Mammary epithelial cell (primary cell): ENCODE data around the gene VSIG2.
"Not testable (repeated sequence)": the region's sequence is repeated elsewhere in the genome, so short reads cannot be mapped to it uniquely, and the experiment has no call there.

Experiments
- EZH2 ChIP-seq: IDR thresholded peaks from 2 replicates; pipeline ENCODE4 v1.6.1; 2012; ENCODE audit warnings: low read length, inconsistent platforms, borderline replicate concordance
- TF ChIP-seq, protein P1 (sequence below), 2 donors: IDR thresholded peaks in 1 of 2; conservative IDR thresholded peaks in 1 of 2; 2 replicates each; pipeline ENCODE4 v1.5.1; 2011 to 2012; ENCODE audit warnings: inconsistent platforms in 2 of 2, low read length in 2 of 2, mild to moderate bottlenecking in 2 of 2, control low read depth in 1 of 2, low read depth in 1 of 2; ENCODE audit not compliant: insufficient read depth in 1 of 2; ENCODE audit errors: extremely low read depth in 1 of 2

DNA sequence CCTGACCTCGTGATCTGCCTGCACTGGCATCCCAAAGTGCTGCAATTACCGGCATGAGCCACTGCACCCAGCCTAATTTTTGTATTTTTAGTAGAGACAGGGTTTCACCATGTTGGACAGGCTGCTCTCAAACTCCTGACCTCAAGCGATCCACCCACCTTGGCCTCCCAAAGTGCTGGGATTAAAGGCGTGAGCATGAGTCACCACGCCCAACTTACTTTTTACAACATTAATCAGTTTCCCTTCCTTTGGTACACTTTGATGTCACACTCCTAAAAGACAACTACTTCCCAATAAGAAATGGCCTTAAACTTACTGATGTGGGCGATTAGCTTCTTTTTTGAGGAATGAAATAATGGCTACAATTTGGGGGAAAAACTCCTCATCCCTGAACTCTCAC, 18.9 kb upstream of the VSIG2 start:
- TF ChIP-seq, protein P1, sequence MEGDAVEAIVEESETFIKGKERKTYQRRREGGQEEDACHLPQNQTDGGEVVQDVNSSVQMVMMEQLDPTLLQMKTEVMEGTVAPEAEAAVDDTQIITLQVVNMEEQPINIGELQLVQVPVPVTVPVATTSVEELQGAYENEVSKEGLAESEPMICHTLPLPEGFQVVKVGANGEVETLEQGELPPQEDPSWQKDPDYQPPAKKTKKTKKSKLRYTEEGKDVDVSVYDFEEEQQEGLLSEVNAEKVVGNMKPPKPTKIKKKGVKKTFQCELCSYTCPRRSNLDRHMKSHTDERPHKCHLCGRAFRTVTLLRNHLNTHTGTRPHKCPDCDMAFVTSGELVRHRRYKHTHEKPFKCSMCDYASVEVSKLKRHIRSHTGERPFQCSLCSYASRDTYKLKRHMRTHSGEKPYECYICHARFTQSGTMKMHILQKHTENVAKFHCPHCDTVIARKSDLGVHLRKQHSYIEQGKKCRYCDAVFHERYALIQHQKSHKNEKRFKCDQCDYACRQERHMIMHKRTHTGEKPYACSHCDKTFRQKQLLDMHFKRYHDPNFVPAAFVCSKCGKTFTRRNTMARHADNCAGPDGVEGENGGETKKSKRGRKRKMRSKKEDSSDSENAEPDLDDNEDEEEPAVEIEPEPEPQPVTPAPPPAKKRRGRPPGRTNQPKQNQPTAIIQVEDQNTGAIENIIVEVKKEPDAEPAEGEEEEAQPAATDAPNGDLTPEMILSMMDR (conservative IDR thresholded peaks at IDR 0.05 in 1 of 2, IDR thresholded peaks at IDR 0.05 in 1 of 2; ENCODE audit: extremely low read depth in 1 of 2, insufficient read depth in 1 of 2, low read depth in 1 of 2, low read length in 2 of 2) = not testable (repeated sequence)
- not testable (repeated sequence) for TF ChIP-seq EZH2
